K562 (cell line): Measurements from ENCODE around the gene FASTK. TPM values are rescaled to one million over a fixed set of nuclear protein-coding genes. Genes with fewer than 3 reads are reported as not detected.

Experiments used
- CAMTA2 ChIP-seq: fragments of 250-450 bp; sonication (Bioruptor Pico); conservative IDR thresholded peaks from 2 replicates; pipeline ENCODE4 v1.5.1; 2022
- EGR1 ChIP-seq: fragments of 450-650 bp; conservative IDR thresholded peaks from 2 replicates; pipeline ENCODE4 v1.6.1; 2017; ENCODE audit warnings: mild to moderate bottlenecking
- EP400 ChIP-seq: fragments of 450-650 bp; IDR thresholded peaks from 2 replicates; pipeline ENCODE4 v1.6.1; 2017; ENCODE audit warnings: antibody characterized with exemption, mild to moderate bottlenecking, moderate library complexity
- FOXJ2 ChIP-seq: fragments of 200-800 bp; sonication (Bioruptor generic); IDR thresholded peaks from 2 replicates; pipeline ENCODE4 v1.6.1; 2016; ENCODE audit warnings: missing genetic modification characterization, missing compliant biosample characterization
- GATAD2B ChIP-seq: fragments of 450-650 bp; IDR thresholded peaks from 2 replicates; pipeline ENCODE4 v1.6.1; 2017; ENCODE audit warnings: mild to moderate bottlenecking, borderline replicate concordance
- HDAC8 ChIP-seq: fragments of 450-650 bp; IDR thresholded peaks from 2 replicates; pipeline ENCODE4 v1.6.1; 2016; ENCODE audit warnings: mild to moderate bottlenecking, missing genetic modification characterization, moderate library complexity, missing compliant biosample characterization
- L3MBTL2 ChIP-seq: fragments of 450-650 bp; IDR thresholded peaks from 2 replicates; pipeline ENCODE4 v1.6.1; 2016; ENCODE audit warnings: mild to moderate bottlenecking, moderate library complexity
- LARP7 ChIP-seq: fragments of 450-650 bp; IDR thresholded peaks from 2 replicates; pipeline ENCODE4 v1.6.1; 2016
- RFX5 ChIP-seq: IDR thresholded peaks from 2 replicates; pipeline ENCODE4 v1.6.1; 2011; ENCODE audit warnings: low read depth, mild to moderate bottlenecking, improper control_type of control experiment, low read length
- ZSCAN29 ChIP-seq: fragments of 450-650 bp; IDR thresholded peaks from 2 replicates; pipeline ENCODE4 v1.6.1; 2017
- polyA plus RNA-seq, 8 experiments: library from polyadenylated mRNA; depleted of rRNA in 4 of 8; stranded (reverse) in 5 of 8; unstranded in 3 of 8; fragments of >200 nt; fragmentation: Nextera tagmentation in 2 of 8; fragmentation: Illumina TruSeq in 1 of 8; extraction: Ambion mirVana in 2 of 8; extraction: Trizol in 1 of 8; gene quantifications; 2 replicates each; pipeline versions ENCODE4 v1.2.1 to v1.2.3, GENCODE V29; 2011 to 2014; ENCODE audit warnings: inconsistent platforms in 1 of 8, missing spikeins in 1 of 8
- total RNA-seq, 7 experiments: library from RNA; depleted of rRNA in 6 of 7; stranded (reverse); fragments of >200 nt in 6 of 7; fragmentation: Illumina TruSeq in 2 of 7; extraction: Trizol in 2 of 7; gene quantifications; 2 replicates each; pipeline versions ENCODE4 v1.2.1 to v1.2.3, GENCODE V29; 2011 to 2021; ENCODE audit warnings: low replicate concordance in 1 of 7
- TF ChIP-seq, protein P1 (sequence below), 2 experiments: fragments of 150-350 bp in 1 of 2; IDR thresholded peaks; 2 replicates each; pipeline ENCODE4 v1.6.1; 2012 to 2016; ENCODE audit warnings: low read depth in 2 of 2, low read length in 2 of 2, mild to moderate bottlenecking in 1 of 2, moderate library complexity in 1 of 2
- TF ChIP-seq, protein P2 (sequence below): fragments of 250-450 bp; sonication (Bioruptor Pico); IDR thresholded peaks from 2 replicates; pipeline ENCODE4 v1.8.0; 2022; ENCODE audit warnings: inconsistent platforms
- TF ChIP-seq, protein P3 (sequence below), 2 experiments: IDR thresholded peaks in 1 of 2; conservative IDR thresholded peaks in 1 of 2; 2 replicates each; pipeline ENCODE4 v1.6.1; 2016; ENCODE audit warnings: low read depth in 2 of 2, mild to moderate bottlenecking in 1 of 2, missing compliant biosample characterization in 1 of 2, missing genetic modification characterization in 1 of 2, moderate library complexity in 1 of 2
- TF ChIP-seq, protein P4 (sequence below), 3 experiments: fragments of 200-800 bp in 1 of 3; fragments of 250-450 bp in 1 of 3; fragments of 450-650 bp in 1 of 3; sonication (Bioruptor Pico) in 1 of 3; sonication (Bioruptor generic) in 1 of 3; formaldehyde crosslinking in 1 of 3; IDR thresholded peaks; 2 replicates each; pipeline versions ENCODE4 v1.6.1 to v1.8.0; 2016 to 2022; ENCODE audit warnings: mild to moderate bottlenecking in 2 of 3, missing genetic modification characterization in 2 of 3, missing compliant biosample characterization in 1 of 3, moderate library complexity in 1 of 3
- TF ChIP-seq, protein P5 (sequence below): fragments of 250-450 bp; sonication (Bioruptor Pico); IDR thresholded peaks from 2 replicates; pipeline ENCODE4 v1.8.0; 2021; ENCODE audit warnings: moderate library complexity, mild to moderate bottlenecking, inconsistent platforms

The FASTK gene
- total and polyA plus RNA-seq, 9 of the 15 experiments (the other 6 are each of a cell fraction or from before 2014, with no cell fraction given): 0.51 to 150 (median 48.2) TPM

DNA sequence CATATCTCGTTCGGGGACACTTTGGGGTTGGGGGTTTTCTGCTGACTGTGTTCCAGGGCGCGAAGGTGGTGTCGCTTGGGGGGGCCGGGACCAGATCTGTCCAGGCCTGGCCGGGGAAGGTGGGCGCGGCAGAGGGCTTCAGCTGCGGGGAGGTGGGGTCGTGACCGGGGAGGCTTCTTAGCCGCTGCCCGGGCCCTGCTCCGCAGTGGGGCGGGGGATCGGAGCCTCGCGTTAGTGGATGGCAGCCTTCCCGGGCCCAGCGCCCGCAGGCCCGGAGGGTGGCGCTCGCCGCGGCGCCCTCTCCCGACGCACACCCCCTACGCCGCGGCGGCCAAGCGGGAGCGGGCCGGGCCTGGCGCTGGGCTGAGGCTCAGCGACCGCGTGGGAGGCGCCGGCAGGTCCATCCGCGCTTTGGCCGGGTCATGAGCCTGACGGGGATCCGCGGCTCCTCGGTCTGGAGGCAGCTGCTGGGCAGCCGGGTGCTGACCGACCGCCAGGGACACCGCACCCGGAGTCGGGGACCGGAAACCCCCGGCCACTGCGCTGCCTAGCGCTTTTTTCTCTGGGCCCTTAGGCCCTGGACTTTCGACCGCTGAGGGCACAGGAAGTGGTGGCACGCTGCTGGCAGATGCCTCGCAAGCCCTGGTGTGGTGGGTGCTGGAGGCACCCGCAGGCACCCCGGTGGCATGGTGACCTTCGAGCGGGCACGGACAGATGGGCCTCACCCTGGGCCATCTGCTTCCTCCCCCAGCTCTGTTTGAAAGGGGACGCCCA, 6.8 kb upstream of the FASTK start (continued):
- TF ChIP-seq, protein P1, sequence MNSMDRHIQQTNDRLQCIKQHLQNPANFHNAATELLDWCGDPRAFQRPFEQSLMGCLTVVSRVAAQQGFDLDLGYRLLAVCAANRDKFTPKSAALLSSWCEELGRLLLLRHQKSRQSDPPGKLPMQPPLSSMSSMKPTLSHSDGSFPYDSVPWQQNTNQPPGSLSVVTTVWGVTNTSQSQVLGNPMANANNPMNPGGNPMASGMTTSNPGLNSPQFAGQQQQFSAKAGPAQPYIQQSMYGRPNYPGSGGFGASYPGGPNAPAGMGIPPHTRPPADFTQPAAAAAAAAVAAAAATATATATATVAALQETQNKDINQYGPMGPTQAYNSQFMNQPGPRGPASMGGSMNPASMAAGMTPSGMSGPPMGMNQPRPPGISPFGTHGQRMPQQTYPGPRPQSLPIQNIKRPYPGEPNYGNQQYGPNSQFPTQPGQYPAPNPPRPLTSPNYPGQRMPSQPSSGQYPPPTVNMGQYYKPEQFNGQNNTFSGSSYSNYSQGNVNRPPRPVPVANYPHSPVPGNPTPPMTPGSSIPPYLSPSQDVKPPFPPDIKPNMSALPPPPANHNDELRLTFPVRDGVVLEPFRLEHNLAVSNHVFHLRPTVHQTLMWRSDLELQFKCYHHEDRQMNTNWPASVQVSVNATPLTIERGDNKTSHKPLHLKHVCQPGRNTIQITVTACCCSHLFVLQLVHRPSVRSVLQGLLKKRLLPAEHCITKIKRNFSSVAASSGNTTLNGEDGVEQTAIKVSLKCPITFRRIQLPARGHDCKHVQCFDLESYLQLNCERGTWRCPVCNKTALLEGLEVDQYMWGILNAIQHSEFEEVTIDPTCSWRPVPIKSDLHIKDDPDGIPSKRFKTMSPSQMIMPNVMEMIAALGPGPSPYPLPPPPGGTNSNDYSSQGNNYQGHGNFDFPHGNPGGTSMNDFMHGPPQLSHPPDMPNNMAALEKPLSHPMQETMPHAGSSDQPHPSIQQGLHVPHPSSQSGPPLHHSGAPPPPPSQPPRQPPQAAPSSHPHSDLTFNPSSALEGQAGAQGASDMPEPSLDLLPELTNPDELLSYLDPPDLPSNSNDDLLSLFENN (IDR thresholded peaks at IDR 0.05; ENCODE audit: low read depth in 2 of 2, low read length in 2 of 2): no peak; a peak in 1 of 4 replicates
- TF ChIP-seq CAMTA2 (CRISPR knock-in tag) (no peak), EGR1 (peak; percentile 66), ZSCAN29 (no peak), LARP7 (0 out of 2 replicates have a peak, but pooled peaks have one; percentile 90), RFX5 (no peak), GATAD2B (no peak), L3MBTL2 (peak; percentile 91), EP400 (no peak), FOXJ2 (tag) (no peak), HDAC8 (tag) (peak; percentile 17; the same call in 1 of the 2 replicates)
- TF ChIP-seq, protein P2, sequence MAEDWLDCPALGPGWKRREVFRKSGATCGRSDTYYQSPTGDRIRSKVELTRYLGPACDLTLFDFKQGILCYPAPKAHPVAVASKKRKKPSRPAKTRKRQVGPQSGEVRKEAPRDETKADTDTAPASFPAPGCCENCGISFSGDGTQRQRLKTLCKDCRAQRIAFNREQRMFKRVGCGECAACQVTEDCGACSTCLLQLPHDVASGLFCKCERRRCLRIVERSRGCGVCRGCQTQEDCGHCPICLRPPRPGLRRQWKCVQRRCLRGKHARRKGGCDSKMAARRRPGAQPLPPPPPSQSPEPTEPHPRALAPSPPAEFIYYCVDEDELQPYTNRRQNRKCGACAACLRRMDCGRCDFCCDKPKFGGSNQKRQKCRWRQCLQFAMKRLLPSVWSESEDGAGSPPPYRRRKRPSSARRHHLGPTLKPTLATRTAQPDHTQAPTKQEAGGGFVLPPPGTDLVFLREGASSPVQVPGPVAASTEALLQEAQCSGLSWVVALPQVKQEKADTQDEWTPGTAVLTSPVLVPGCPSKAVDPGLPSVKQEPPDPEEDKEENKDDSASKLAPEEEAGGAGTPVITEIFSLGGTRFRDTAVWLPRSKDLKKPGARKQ (CRISPR knock-in tag): no peak
- TF ChIP-seq, protein P3, sequence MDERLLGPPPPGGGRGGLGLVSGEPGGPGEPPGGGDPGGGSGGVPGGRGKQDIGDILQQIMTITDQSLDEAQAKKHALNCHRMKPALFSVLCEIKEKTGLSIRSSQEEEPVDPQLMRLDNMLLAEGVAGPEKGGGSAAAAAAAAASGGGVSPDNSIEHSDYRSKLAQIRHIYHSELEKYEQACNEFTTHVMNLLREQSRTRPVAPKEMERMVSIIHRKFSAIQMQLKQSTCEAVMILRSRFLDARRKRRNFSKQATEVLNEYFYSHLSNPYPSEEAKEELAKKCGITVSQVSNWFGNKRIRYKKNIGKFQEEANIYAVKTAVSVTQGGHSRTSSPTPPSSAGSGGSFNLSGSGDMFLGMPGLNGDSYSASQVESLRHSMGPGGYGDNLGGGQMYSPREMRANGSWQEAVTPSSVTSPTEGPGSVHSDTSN (CRISPR knock-in tag; IDR thresholded peaks at IDR 0.05; ENCODE audit: low read depth): no peak
- TF ChIP-seq, protein P3 (tag; conservative IDR thresholded peaks at IDR 0.05; ENCODE audit: low read depth): no peak
- TF ChIP-seq, protein P4, sequence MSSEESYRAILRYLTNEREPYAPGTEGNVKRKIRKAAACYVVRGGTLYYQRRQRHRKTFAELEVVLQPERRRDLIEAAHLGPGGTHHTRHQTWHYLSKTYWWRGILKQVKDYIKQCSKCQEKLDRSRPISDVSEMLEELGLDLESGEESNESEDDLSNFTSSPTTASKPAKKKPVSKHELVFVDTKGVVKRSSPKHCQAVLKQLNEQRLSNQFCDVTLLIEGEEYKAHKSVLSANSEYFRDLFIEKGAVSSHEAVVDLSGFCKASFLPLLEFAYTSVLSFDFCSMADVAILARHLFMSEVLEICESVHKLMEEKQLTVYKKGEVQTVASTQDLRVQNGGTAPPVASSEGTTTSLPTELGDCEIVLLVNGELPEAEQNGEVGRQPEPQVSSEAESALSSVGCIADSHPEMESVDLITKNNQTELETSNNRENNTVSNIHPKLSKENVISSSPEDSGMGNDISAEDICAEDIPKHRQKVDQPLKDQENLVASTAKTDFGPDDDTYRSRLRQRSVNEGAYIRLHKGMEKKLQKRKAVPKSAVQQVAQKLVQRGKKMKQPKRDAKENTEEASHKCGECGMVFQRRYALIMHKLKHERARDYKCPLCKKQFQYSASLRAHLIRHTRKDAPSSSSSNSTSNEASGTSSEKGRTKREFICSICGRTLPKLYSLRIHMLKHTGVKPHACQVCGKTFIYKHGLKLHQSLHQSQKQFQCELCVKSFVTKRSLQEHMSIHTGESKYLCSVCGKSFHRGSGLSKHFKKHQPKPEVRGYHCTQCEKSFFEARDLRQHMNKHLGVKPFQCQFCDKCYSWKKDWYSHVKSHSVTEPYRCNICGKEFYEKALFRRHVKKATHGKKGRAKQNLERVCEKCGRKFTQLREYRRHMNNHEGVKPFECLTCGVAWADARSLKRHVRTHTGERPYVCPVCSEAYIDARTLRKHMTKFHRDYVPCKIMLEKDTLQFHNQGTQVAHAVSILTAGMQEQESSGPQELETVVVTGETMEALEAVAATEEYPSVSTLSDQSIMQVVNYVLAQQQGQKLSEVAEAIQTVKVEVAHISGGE (CRISPR knock-in tag; IDR thresholded peaks at IDR 0.05): peak in 1 of 3 experiments; percentile 64; a peak in 2 of 6 replicates
- TF ChIP-seq, protein P5, sequence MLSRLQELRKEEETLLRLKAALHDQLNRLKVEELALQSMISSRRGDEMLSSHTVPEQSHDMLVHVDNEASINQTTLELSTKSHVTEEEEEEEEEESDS: no peak
